GM19035 (cell line): ENCODE data around the gene ARID5B.

Experiments used
- ATAC-seq: cut with Tn5 transposase; IDR thresholded peaks from one replicate; pipeline ENCODE4 v1.9.1; 2021; ENCODE audit not compliant: unreplicated experiment

Gene ARID5B

DNA sequence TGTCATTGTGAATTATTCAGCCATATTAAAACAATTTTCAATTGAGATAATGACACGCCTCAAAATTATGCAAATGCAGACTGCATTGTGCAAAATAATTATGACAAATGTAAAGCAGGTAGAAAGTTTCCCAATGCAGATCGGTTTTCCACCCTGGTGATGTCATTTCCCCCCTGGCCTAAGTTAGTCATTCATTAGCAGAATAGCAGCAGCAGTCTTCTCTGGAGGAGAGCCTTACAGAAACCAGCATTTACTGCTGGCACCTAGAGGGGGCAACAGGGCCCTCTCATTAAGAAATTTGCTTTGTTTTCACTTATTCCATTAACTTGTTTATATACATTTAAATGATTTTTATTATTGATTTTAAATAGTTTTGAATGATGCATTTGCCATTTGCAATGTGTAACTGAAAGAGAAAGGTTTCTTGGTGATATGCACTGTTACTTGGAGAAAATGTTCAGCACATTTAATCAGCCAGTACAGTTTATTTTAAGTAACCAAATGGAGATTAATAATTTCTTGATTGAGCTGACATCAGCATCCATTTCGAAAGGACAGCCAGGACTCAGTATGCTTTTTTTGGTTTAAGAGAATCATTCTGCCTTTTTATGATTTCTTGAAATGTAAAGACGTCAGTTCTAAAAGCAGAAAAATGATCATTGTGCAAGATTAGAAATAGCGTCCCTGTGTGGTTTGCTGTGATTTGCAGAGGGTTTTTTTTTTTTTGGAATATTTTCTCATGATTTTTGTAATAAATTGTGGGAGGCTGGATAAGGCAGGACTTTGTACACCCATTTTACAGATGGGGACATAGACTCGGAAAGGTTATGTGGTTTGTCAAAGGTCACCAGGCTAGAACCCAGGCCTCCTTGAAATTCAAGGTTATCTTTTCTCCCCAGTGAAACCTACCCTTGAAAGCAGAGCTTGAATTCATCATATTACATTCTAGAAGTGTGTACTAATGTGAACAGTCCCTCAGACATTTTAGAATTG is 3.5 kb downstream of the ARID5B start:
- ATAC-seq = peak; percentile 28

- no peak for ATAC-seq
These were observed 4.5 kb downstream of the ARID5B start for GRCh38 chr10:61905837-61906561.

- ATAC-seq = no peak
These were observed 5.0 kb downstream of the ARID5B start for GRCh38 chr10:61906562-61906901.

DNA sequence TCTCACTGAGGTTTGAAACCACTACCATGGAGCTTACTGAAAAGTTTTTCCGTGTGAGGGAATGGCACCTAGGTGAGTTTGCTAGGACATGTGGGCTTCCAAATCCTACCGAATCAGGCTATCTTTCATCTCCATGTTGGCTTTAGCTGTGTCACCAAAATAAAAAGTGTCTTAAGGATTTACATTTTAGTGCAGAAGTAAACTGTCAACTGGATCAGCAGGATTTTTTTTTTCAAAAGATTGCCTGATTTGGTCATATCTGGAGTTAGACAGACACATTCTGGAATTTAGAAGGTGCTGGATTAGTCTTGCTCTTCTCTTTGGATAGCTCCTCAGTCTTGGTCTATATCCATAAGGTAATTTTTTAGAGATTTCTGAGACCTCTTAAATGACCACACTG is 5.5 kb downstream of the ARID5B start:
- no peak for ATAC-seq

DNA sequence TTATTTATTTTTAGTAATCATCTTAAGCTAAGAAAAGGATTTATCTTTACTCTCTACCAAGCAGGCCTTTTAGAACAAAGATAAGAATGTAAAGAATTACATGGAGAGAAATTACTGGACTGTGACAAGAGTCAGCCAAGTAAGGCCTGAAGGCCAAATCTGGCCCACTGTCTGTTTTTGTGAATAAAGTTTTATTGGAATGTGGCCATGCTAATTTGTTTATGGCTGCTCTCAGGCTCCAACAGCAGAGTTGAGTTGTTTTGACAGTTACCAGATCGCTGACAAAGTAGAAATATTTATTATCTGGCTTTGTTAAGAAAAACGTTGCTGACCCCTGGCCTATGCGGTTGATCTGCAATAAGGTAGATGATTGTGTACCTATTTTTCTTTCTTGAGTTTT is 6.1 kb downstream of the ARID5B start:
- ATAC-seq = no peak

DNA sequence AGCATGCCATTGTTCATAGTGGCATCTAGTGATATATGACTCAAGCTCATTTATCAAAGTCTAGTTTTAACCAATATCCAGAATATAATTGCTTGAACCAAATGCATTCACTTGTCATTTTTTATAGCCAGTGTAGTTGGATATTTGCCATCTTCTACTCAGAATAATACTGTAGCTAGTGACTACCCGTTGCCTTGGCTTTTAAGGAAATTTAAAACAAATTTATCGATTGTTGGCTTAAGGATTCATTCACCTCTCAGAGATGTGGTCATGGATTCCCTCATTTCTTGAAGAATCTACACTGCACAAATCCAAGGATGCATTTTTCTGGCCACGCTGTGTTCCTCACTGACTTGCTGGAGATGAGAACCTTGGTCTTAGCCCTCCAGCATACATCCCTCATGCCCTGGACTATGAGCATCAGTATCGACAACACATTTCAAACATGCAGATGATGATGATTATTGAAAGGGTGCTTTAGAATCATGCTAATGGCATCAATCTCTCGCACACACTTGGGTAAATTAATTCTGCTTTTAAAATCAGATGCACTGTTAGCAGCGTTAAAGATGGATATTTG is 8.8 kb downstream of the ARID5B start:
- no peak for ATAC-seq

GRCh38 chr10:61910894-61911293 is 9.4 kb downstream of the ARID5B start:
- no peak for ATAC-seq

- no peak for ATAC-seq
These were observed 9.9 kb downstream of the ARID5B start for GRCh38 chr10:61911425-61911824.

GRCh38 chr10:61912981-61913380 is 11.5 kb downstream of the ARID5B start:
- ATAC-seq = no peak

DNA sequence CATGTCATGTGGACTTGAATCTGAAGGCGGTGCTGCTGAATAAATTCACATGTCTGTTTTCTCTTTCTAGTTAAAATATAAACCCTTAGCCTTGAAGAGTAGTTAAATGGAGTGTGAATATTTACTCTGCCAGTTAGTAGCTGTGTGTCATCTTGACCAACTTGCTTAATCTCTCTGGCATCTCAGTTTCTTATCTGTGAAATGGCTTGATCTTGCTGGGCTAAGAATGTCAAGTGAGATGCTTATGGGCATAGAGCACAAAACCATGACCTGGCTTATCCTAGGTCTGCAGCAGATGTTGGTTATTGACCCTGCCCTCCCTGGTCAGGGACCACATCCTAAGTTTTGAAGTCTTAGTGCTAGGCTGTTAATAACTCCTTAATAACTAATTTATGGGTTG is 16.6 kb downstream of the ARID5B start:
- no peak for ATAC-seq

- no peak for ATAC-seq
These were observed 17.5 kb downstream of the ARID5B start for GRCh38 chr10:61918989-61919388.

DNA sequence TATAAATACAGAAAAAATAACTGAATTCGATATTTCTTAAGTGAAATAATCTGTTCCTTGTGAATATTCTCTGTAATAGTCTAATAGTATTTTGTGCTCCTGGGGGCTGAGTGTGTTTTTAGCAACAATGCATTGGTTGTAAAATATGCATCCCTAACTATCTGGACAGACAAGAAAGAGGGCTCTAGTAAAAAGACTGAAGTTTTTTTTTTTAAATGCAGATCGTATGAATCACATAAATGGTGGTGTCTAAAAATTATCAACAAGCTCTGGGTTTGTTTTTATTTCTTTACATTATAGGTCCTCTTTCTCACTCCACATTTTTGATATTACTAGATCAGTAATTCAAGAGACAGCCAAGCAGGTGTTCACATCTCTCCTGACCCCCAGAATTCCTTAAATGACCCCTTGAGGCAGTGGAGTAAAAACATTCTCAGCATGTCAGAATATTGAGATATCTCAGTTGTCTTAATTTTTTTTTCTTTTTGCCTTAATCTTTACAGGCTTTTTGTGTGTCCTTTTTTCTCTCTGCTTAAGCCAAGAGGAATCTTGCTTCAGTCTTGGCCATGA is 18.2 kb downstream of the ARID5B start:
- ATAC-seq = no peak

- peak; percentile 58 for ATAC-seq
These were observed 19.6 kb downstream of the ARID5B start for GRCh38 chr10:61921143-61921542.

- ATAC-seq = no peak
These were observed 21.9 kb downstream of the ARID5B start for GRCh38 chr10:61923210-61923949.

DNA sequence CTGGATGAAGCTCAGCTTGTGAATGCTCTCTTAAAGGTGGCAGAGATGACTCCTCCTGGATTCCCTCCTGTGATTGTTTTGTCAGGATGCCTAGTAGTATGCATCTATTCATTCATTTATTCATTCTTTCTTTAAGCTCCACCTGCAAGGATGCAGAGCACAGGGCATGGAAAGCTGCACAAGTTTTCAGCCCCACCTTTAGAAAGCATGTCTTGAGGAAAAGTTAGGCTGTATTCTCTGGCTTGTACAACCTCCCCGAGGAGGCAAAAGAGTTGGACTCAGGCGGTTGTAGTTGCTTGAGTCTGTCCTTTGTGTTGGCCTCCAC is 22.4 kb downstream of the ARID5B start:
- ATAC-seq = no peak

- no peak for ATAC-seq
These were observed 28.1 kb downstream of the ARID5B start for GRCh38 chr10:61929555-61929954.

- no peak for ATAC-seq
These were observed 30.3 kb downstream of the ARID5B start for GRCh38 chr10:61931620-61932332.

GRCh38 chr10:61933859-61934555 is 32.5 kb downstream of the ARID5B start:
- no peak for ATAC-seq

DNA sequence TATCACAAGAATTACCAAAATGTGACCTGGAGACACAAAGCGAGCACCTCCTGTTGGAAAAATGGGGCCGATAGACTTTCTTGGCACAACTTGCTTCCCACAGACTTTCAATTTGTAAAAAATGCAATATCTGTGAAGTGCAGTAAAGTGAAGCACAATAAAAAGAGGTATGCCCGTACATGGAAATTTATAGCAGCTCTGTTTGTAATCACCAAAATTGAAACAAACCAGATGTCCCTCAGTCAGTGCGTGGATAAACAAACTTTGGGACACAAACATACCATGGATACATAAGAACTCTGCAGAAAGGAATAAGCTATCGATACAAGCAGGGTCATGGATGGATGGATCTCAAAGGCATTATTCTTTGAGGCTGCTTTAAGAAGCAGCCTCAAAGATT is 33.6 kb downstream of the ARID5B start:
- ATAC-seq = no peak

- no peak for ATAC-seq
These were observed 35.3 kb downstream of the ARID5B start for GRCh38 chr10:61936770-61937169.
